Liver (tissue), 9 donors: Measurements from ENCODE around the gene ING3. TPM values are rescaled to one million over a fixed set of nuclear protein-coding genes. Genes with fewer than 3 reads are reported as not detected.

Experiments used
- DNase-seq: peaks from one replicate; pipeline ENCODE4 v3.0.0-alpha.2; 2017; ENCODE audit warnings: low spot score
- H3K27ac ChIP-seq, 2 donors: one replicate each; pipeline ENCODE4 v1.7.0; 2013; ENCODE audit warnings: inconsistent platforms in 2 of 2, low read length in 2 of 2, control low read depth in 1 of 2, low read depth in 1 of 2, mild to moderate bottlenecking in 1 of 2
- H3K27me3 ChIP-seq, 4 donors: one replicate each; pipeline versions ENCODE4 v1.6.1 to v1.7.0; 2013; ENCODE audit warnings: low read length in 3 of 4, inconsistent platforms in 1 of 4, mild to moderate bottlenecking in 1 of 4, moderate library complexity in 1 of 4; ENCODE audit not compliant: control insufficient read depth in 4 of 4, insufficient read depth in 4 of 4
- H3K36me3 ChIP-seq, 4 donors: one replicate each; pipeline versions ENCODE4 v1.6.1 to v1.7.0; 2013; ENCODE audit warnings: low read length in 3 of 4, mild to moderate bottlenecking in 3 of 4, low read depth in 1 of 4, moderate library complexity in 1 of 4; ENCODE audit not compliant: control insufficient read depth in 4 of 4, insufficient read depth in 3 of 4
- H3K4me1 ChIP-seq, 4 donors: one replicate each; pipeline versions ENCODE4 v1.6.1 to v1.7.0; 2013; ENCODE audit warnings: low read length in 3 of 4, mild to moderate bottlenecking in 3 of 4, moderate library complexity in 1 of 4; ENCODE audit not compliant: control insufficient read depth in 4 of 4, insufficient read depth in 4 of 4
- H3K4me3 ChIP-seq, 3 donors: one replicate each; pipeline versions ENCODE4 v1.6.1 to v1.7.0; 2013; ENCODE audit warnings: low read length in 3 of 3, control low read depth in 1 of 3, low read depth in 1 of 3, mild to moderate bottlenecking in 1 of 3
- H3K9ac ChIP-seq, 2 donors: one replicate each; pipeline ENCODE4 v1.7.0; 2013; ENCODE audit warnings: low read length in 2 of 2, mild to moderate bottlenecking in 2 of 2, moderate library complexity in 2 of 2, control low read depth in 1 of 2, low read depth in 1 of 2
- H3K9me3 ChIP-seq, 4 donors: one replicate each; pipeline versions ENCODE4 v1.6.1 to v1.7.0; 2013; ENCODE audit warnings: low read length in 3 of 4; ENCODE audit not compliant: control insufficient read depth in 4 of 4
- EGR1 ChIP-seq, 2 donors: IDR thresholded peaks; 2 replicates each; pipeline ENCODE4 v1.6.1; 2016 to 2018; ENCODE audit warnings: antibody characterized with exemption in 2 of 2, low read depth in 2 of 2
- FOXA1 ChIP-seq: IDR thresholded peaks from 2 replicates; pipeline ENCODE4 v1.6.1; 2016; ENCODE audit warnings: antibody characterized with exemption
- FOXA2 ChIP-seq: IDR thresholded peaks from 2 replicates; pipeline ENCODE4 v1.6.1; 2016; ENCODE audit warnings: antibody characterized with exemption
- GABPA ChIP-seq, 2 donors: IDR thresholded peaks in 1 of 2; conservative IDR thresholded peaks in 1 of 2; 2 replicates each; pipeline ENCODE4 v1.6.1; 2016; ENCODE audit warnings: antibody characterized with exemption in 2 of 2, mild to moderate bottlenecking in 1 of 2, moderate library complexity in 1 of 2
- HNF4A ChIP-seq, 2 donors: conservative IDR thresholded peaks; 2 replicates each; pipeline ENCODE4 v1.6.1; 2016; ENCODE audit warnings: antibody characterized with exemption in 2 of 2, mild to moderate bottlenecking in 2 of 2
- HNF4G ChIP-seq: IDR thresholded peaks from 2 replicates; pipeline ENCODE4 v1.6.1; 2016; ENCODE audit warnings: antibody characterized with exemption
- JUND ChIP-seq, 2 donors: IDR thresholded peaks; 2 replicates each; pipeline ENCODE4 v1.6.1; 2016; ENCODE audit warnings: antibody characterized with exemption in 2 of 2
- NR2F2 ChIP-seq: IDR thresholded peaks from 2 replicates; pipeline ENCODE4 v1.6.1; 2016; ENCODE audit warnings: antibody characterized with exemption
- RAD21 ChIP-seq, 2 donors: IDR thresholded peaks; 2 replicates each; pipeline ENCODE4 v1.6.1; 2016; ENCODE audit warnings: antibody characterized with exemption in 2 of 2, mild to moderate bottlenecking in 2 of 2
- RXRA ChIP-seq, 2 donors: IDR thresholded peaks; 2 replicates each; pipeline ENCODE4 v1.6.1; 2017 to 2018; ENCODE audit warnings: antibody characterized with exemption in 2 of 2, mild to moderate bottlenecking in 1 of 2
- SP1 ChIP-seq: IDR thresholded peaks from 2 replicates; pipeline ENCODE4 v1.6.1; 2018; ENCODE audit warnings: antibody characterized with exemption, mild to moderate bottlenecking
- TAF1 ChIP-seq: conservative IDR thresholded peaks from 2 replicates; pipeline ENCODE4 v1.6.1; 2016; ENCODE audit warnings: antibody characterized with exemption, mild to moderate bottlenecking
- YY1 ChIP-seq: IDR thresholded peaks from 2 replicates; pipeline ENCODE4 v1.6.1; 2016; ENCODE audit warnings: antibody characterized with exemption, mild to moderate bottlenecking
- WGBS: extraction: QIAGEN DNeasy Blood & Tissue Kit; methylation state at CpG from one replicate; pipeline ENCODE4 v1.1.7; 2013; 5-methylcytosine and 5-hydroxymethylcytosine counted together
- polyA plus RNA-seq, 2 donors: library from polyadenylated mRNA; stranded (reverse) in 1 of 2; unstranded in 1 of 2; fragments of 200-250 nt in 1 of 2; fragments of >200 nt in 1 of 2; fragmentation: Nextera tagmentation in 1 of 2; extraction: Ambion mirVana in 1 of 2; gene quantifications; one replicate each; pipeline versions ENCODE4 v1.2.1 to v1.2.3, GENCODE V29; 2013 to 2015
- total RNA-seq, 2 donors: library from RNA; depleted of rRNA; stranded (reverse); fragments of >200 nt; gene quantifications; one replicate each; pipeline ENCODE4 v1.2.3, GENCODE V29; 2014
- TF ChIP-seq, protein P1 (sequence below): IDR thresholded peaks from 2 replicates; pipeline ENCODE4 v1.6.1; 2016; ENCODE audit warnings: antibody characterized with exemption
- TF ChIP-seq, protein P2 (sequence below): fragments of 150-350 bp; IDR thresholded peaks from 2 replicates; pipeline ENCODE4 v1.5.1; 2017; ENCODE audit warnings: improper control_type of control experiment, low read depth, low read length; ENCODE audit not compliant: missing input control
- TF ChIP-seq, protein P3 (sequence below): IDR thresholded peaks from 2 replicates; pipeline ENCODE4 v1.6.1; 2016; ENCODE audit warnings: antibody characterized with exemption, mild to moderate bottlenecking
- TF ChIP-seq, protein P4 (sequence below): IDR thresholded peaks from 2 replicates; pipeline ENCODE4 v1.6.1; 2016; ENCODE audit warnings: antibody characterized with exemption
- TF ChIP-seq, protein P5 (sequence below): IDR thresholded peaks from 2 replicates; pipeline ENCODE4 v1.6.1; 2016; ENCODE audit warnings: antibody characterized with exemption
- donor health status: healthy.
- donor health status: healthy.
- donor health status: healthy.
- donor health status: healthy.
- donor health status: healthy.

ING3 gene
- total and polyA plus RNA-seq, 4 donors, result 3.8 to 14.0 (median 10.9) TPM

DNA sequence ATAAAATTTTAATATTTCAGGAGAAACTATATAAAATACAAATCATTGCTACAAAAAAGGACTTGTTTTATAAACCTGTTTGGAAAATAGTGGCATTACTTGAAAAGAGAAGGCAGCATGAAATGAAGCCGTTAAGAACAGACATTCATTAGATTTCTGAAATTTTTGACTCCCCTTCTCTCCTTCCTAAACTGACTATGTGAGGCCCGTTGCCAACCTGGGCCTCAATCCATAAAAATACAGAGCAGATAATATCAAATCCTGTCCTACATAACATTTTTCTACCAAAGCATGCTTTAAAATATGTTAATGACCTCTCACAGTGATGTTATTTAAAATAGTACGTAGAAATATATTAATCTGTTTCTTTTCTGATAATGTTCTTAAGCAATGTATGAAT is 34.5 kb upstream of the ING3 start:
- Histone ChIP-seq H3K4me3 (no peak overlapping the region), H3K27me3 (no peaks in the 10 kb centered on the region), H3K9ac (no peak overlapping the region), H3K9me3 (no peaks in the 10 kb centered on the region), H3K27ac (no peak overlapping the region), H3K4me1 (no peaks in the 10 kb centered on the region), H3K36me3 (no peaks in the 10 kb centered on the region)
- no peak for DNase-seq
- TF ChIP-seq, protein P1, sequence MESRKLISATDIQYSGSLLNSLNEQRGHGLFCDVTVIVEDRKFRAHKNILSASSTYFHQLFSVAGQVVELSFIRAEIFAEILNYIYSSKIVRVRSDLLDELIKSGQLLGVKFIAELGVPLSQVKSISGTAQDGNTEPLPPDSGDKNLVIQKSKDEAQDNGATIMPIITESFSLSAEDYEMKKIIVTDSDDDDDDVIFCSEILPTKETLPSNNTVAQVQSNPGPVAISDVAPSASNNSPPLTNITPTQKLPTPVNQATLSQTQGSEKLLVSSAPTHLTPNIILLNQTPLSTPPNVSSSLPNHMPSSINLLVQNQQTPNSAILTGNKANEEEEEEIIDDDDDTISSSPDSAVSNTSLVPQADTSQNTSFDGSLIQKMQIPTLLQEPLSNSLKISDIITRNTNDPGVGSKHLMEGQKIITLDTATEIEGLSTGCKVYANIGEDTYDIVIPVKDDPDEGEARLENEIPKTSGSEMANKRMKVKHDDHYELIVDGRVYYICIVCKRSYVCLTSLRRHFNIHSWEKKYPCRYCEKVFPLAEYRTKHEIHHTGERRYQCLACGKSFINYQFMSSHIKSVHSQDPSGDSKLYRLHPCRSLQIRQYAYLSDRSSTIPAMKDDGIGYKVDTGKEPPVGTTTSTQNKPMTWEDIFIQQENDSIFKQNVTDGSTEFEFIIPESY, result no peak
- TF ChIP-seq, protein P2, sequence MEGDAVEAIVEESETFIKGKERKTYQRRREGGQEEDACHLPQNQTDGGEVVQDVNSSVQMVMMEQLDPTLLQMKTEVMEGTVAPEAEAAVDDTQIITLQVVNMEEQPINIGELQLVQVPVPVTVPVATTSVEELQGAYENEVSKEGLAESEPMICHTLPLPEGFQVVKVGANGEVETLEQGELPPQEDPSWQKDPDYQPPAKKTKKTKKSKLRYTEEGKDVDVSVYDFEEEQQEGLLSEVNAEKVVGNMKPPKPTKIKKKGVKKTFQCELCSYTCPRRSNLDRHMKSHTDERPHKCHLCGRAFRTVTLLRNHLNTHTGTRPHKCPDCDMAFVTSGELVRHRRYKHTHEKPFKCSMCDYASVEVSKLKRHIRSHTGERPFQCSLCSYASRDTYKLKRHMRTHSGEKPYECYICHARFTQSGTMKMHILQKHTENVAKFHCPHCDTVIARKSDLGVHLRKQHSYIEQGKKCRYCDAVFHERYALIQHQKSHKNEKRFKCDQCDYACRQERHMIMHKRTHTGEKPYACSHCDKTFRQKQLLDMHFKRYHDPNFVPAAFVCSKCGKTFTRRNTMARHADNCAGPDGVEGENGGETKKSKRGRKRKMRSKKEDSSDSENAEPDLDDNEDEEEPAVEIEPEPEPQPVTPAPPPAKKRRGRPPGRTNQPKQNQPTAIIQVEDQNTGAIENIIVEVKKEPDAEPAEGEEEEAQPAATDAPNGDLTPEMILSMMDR, result no peak
- TF ChIP-seq, protein P3, sequence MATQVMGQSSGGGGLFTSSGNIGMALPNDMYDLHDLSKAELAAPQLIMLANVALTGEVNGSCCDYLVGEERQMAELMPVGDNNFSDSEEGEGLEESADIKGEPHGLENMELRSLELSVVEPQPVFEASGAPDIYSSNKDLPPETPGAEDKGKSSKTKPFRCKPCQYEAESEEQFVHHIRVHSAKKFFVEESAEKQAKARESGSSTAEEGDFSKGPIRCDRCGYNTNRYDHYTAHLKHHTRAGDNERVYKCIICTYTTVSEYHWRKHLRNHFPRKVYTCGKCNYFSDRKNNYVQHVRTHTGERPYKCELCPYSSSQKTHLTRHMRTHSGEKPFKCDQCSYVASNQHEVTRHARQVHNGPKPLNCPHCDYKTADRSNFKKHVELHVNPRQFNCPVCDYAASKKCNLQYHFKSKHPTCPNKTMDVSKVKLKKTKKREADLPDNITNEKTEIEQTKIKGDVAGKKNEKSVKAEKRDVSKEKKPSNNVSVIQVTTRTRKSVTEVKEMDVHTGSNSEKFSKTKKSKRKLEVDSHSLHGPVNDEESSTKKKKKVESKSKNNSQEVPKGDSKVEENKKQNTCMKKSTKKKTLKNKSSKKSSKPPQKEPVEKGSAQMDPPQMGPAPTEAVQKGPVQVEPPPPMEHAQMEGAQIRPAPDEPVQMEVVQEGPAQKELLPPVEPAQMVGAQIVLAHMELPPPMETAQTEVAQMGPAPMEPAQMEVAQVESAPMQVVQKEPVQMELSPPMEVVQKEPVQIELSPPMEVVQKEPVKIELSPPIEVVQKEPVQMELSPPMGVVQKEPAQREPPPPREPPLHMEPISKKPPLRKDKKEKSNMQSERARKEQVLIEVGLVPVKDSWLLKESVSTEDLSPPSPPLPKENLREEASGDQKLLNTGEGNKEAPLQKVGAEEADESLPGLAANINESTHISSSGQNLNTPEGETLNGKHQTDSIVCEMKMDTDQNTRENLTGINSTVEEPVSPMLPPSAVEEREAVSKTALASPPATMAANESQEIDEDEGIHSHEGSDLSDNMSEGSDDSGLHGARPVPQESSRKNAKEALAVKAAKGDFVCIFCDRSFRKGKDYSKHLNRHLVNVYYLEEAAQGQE, result no peak
- TF ChIP-seq YY1 (no peak), TAF1 (no peak), GABPA (IDR thresholded peaks at IDR 0.05 in 1 of 2, conservative IDR thresholded peaks at IDR 0.05 in 1 of 2) (no peak), HNF4G (no peak), HNF4A (conservative IDR thresholded peaks at IDR 0.05) (no peak), JUND (IDR thresholded peaks at IDR 0.05) (no peak), FOXA1 (no peak)
- WGBS, result 81% methylated on average over 3 of the region's 3 CpGs

DNA sequence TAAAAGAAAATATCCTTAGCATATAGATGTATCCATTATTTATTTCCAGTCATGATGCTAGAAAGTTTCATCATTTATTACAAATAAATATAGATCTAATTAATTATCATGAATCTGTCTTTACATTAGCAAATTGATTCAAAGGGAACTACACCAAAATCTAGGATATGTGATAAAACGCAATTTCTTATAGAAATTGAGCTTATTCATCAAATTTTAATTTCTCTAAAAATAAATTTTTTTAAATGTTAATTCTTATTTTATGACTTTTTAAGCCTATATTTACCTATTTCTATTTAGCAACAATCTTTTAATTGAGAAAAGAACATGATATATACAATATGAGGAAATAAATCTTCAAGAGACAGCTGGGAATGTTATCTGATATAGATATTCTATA is 34.0 kb upstream of the ING3 start:
- Histone ChIP-seq H3K27ac (no peak overlapping the region), H3K4me1 (no peaks in the 10 kb centered on the region), H3K4me3 (no peak overlapping the region), H3K36me3 (no peaks in the 10 kb centered on the region), H3K9me3 (no peaks in the 10 kb centered on the region), H3K9ac (no peak overlapping the region), H3K27me3 (no peaks in the 10 kb centered on the region)
- DNase-seq, result no peak
- 86% methylated on average over 1 of the region's 1 CpG for WGBS
- no peak for TF ChIP-seq FOXA2
- no peak for TF ChIP-seq RAD21 (IDR thresholded peaks at IDR 0.05)
- no peak for TF ChIP-seq EGR1 (IDR thresholded peaks at IDR 0.05; ENCODE audit: low read depth in 2 of 2)
- TF ChIP-seq SP1, result no peak
- TF ChIP-seq GABPA (IDR thresholded peaks at IDR 0.05 in 1 of 2, conservative IDR thresholded peaks at IDR 0.05 in 1 of 2), result no peak
- TF ChIP-seq NR2F2, result no peak
- TF ChIP-seq, protein P4, sequence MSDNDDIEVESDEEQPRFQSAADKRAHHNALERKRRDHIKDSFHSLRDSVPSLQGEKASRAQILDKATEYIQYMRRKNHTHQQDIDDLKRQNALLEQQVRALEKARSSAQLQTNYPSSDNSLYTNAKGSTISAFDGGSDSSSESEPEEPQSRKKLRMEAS, result no peak
- TF ChIP-seq, protein P5, sequence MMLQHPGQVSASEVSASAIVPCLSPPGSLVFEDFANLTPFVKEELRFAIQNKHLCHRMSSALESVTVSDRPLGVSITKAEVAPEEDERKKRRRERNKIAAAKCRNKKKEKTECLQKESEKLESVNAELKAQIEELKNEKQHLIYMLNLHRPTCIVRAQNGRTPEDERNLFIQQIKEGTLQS, result no peak
- no peak for TF ChIP-seq JUND (IDR thresholded peaks at IDR 0.05)
- no peak for TF ChIP-seq FOXA1
- TF ChIP-seq YY1, result no peak
- no peak for TF ChIP-seq RXRA (IDR thresholded peaks at IDR 0.05)
- TF ChIP-seq, protein P1, result no peak
- TF ChIP-seq, protein P2, result no peak
